Stimulated activated CD8-positive, alpha-beta memory T cell treated with anti-CD3 and anti-CD28 coated beads, Interleukin-2, amount 100 ng/mL, for 1 hour (primary cell): Measurements from ENCODE around the gene DMD.

Experiments
- DNase-seq, 2 donors: peaks; one replicate each; pipeline ENCODE4 v3.0.0-alpha.2; 2020; ENCODE audit warnings: low read depth in 2 of 2

Gene DMD

GRCh38 chrX:31186693-31187338 is 2024.5 kb downstream of the DMD start:
- no peak for DNase-seq

GRCh38 chrX:31185884-31186283 is 2025.5 kb downstream of the DMD start:
- no peak for DNase-seq

GRCh38 chrX:31181377-31182000 is 2029.9 kb downstream of the DMD start:
- no peak for DNase-seq

GRCh38 chrX:31179203-31179602 is 2032.1 kb downstream of the DMD start:
- DNase-seq, result no peak

- no peak for DNase-seq
Observed at GRCh38 chrX:31178769-31179125, 2032.6 kb downstream of the DMD start.

GRCh38 chrX:31178064-31178768 is 2033.1 kb downstream of the DMD start:
- no peak for DNase-seq

- DNase-seq, result no peak
Observed at GRCh38 chrX:31170792-31171191, 2040.6 kb downstream of the DMD start.

GRCh38 chrX:31168551-31168950 is 2042.8 kb downstream of the DMD start:
- DNase-seq, result no peak

GRCh38 chrX:31166832-31167231 is 2044.5 kb downstream of the DMD start:
- DNase-seq, result no peak

- DNase-seq, result no peak
Observed at GRCh38 chrX:31166416-31166815, 2044.9 kb downstream of the DMD start.

GRCh38 chrX:31165241-31166035 is 2045.9 kb downstream of the DMD start:
- DNase-seq, result no peak

- no peak for DNase-seq
Observed at GRCh38 chrX:31154946-31155345, 2056.4 kb downstream of the DMD start.

- DNase-seq, result no peak
Observed at GRCh38 chrX:31153475-31154047, 2057.8 kb downstream of the DMD start.

GRCh38 chrX:31147175-31147574 is 2064.2 kb downstream of the DMD start:
- no peak for DNase-seq

GRCh38 chrX:31139961-31140360 is 2071.4 kb downstream of the DMD start:
- DNase-seq, result no peak

- DNase-seq, result no peak
Observed at GRCh38 chrX:31138124-31138523, 2073.2 kb downstream of the DMD start.

- no peak for DNase-seq
Observed at GRCh38 chrX:31136144-31136611, 2075.2 kb downstream of the DMD start.

- DNase-seq, result no peak
Observed at GRCh38 chrX:31132821-31133241, 2078.5 kb downstream of the DMD start.

GRCh38 chrX:31130457-31131220 is 2080.7 kb downstream of the DMD start:
- DNase-seq, result no peak

GRCh38 chrX:31128855-31129254 is 2082.5 kb downstream of the DMD start:
- no peak for DNase-seq

- DNase-seq, result no peak
Observed at GRCh38 chrX:31127716-31128115, 2083.6 kb downstream of the DMD start.
